IPS DF 4.7 (cell line): ENCODE results near the gene OR4D6.
A peak's percentile ranks its signal among the peaks of the same experiment; 100 is the strongest.
"Not testable (repeated sequence)": the region's sequence is repeated elsewhere in the genome, so short reads cannot be mapped to it uniquely, and the experiment has no call there.

ENCODE experiments used
- DNase-seq: peaks from one replicate; pipeline ENCODE4 v3.0.0-alpha.2; 2013; ENCODE audit warnings: low spot score; ENCODE audit errors: extremely low read depth

Gene OR4D6

GRCh38 chr11:59456661-59457060 lies at the start of gene OR4D6:
Gene OR4D6 (plus strand): TSS chr11:59456961. CDS start chr11:59456961, 0 bp downstream.
- DNase-seq, result no peak

DNA sequence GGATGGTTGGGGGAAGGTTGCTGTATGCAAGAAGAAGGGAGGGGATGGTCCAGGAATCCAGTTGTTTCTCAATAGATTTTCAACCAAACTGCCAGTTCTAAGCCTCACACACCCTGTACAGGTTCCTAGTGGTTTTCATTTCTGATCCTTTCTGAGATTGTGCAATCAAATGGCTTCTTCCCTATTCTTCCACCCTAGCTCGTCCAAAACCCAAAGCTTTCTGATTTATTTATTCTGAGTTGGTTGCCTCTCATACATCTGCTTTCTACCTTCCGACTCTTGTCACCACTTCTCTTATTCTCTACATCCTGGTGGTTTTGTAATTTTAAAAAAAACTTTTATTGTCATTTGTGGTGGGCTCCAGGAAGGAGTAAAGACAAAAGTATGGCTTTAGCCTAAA lies 43.1 kb upstream of the OR4D6 start:
- DNase-seq, result no peak

- no peak for DNase-seq
Measured at GRCh38 chr11:59415111-59415510, 41.6 kb upstream of the OR4D6 start.

GRCh38 chr11:59416613-59417012 lies 40.1 kb upstream of the OR4D6 start:
- DNase-seq, result no peak

GRCh38 chr11:59417023-59417422 lies 39.7 kb upstream of the OR4D6 start:
- no peak for DNase-seq

DNA sequence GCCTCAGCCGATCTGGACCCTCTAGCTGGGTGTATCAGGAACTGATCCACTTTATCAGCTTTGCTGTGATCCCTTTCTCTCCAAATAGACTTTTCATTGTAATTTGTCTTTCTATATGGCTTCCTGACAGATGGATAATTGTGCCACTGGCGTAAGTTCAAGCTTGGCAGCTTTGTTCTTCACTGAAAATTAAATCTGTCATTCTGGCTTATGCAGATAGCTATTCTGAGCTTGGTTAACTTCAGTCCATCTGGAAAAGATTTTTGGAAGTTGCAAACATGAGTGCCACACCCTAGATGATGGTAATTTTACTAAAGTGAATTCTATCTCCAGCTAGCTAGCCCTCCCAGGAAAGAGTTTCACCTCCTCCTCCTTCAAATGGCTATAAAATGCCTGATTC lies 38.6 kb upstream of the OR4D6 start:
- no peak for DNase-seq

DNA sequence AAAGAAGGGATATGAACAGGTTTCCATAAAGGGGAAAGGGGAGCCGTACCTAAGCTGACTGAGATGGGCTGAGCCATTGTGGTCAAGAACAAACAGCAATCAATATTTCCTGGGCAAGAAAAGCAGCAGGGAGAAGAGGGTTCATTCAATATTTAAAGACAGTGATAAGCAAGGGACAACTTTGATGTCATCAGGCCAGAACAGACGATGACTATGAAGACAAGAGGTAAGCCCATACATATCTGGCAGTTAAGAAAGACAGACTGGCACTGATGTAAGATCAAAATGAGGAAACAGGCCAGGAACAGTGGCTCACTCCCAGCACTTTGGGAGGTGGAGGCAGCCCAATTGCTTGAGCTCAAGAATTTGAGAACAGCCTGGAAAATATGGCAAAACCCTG lies 32.9 kb upstream of the OR4D6 start:
- DNase-seq, result no peak

GRCh38 chr11:59425131-59425530 lies 31.6 kb upstream of the OR4D6 start:
- DNase-seq, result no peak

DNA sequence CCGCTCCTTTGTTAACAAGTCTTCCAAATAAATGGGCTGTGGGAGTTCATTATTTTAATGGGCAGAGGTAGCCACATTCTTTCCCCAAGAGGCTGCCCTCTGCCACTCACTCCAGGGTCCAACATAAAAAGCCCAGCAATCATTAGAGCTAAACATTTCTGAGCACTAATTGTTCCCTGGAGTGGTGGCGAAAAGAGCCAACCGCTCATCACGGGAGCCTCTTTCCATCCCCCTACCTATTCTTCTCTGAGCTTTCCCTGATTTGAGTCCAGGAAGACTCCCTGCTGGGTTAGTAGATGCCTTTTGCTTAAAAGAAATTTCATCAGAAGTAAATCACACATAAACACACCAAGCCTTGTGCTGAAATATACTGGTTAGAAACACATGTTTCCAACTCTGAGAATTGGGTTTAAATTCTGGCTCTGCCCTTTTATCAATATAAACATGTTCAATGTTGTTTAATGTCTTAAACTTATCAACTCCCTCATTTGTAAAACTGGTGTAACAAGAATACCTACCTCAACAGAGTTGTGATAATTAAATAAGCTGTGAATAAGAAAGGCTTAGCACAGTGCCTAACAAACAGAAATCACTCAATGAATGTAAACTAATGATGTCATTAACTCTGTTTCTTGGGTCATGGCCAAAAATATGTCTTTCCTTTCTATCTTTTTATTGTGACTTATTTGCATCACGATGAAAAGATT lies 30.2 kb upstream of the OR4D6 start, which contains the start of gene OR5A2:
Gene OR5A2, minus strand, starts transcription at position 53 of the 707 bp plus-strand sequence. CDS start 3,460 bp downstream, outside the sequence.
- DNase-seq, result peak; percentile 81

DNA sequence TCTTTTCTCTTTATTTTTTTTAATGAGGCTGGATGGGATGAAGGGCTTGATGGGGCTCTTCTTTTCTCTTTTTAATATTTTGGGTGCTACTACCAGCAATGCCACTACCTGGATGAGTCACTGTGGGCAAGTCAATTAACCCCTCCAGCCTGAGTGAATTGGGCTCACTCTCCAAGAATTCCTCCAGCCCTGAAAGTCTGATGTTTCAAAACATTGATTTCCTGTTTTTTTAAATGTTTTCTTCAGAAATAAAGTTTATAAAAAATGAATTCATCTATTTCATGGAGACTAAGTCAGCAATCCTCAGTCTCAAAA lies 29.7 kb upstream of the OR4D6 start:
- DNase-seq, result no peak

DNA sequence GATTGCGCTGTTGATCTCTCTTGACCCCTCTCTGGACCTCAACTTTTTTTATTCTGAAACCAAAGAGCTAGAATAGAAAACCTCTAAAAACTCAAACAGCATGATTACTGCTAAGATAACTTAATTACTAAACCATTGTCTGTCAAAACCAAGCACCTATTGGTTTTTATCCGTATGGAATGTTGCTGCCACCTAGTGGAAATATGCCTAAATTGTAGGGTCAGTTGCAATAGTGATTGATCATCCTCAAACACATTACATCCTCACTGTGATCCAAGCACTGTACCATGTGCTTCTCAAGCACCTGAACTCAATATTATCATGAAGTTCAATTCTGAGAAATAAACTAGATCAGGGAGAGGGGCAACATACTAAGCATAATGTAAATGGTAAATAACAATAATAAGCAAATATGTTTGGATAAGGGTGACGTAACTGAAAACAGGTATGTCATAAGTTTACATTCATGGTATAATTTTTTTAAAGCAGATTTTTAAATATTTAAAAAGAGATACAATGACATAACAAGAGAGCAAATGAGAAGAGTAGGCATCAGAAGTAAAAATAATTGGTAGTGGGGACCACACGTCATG lies 26.7 kb upstream of the OR4D6 start:
- no peak for DNase-seq

DNA sequence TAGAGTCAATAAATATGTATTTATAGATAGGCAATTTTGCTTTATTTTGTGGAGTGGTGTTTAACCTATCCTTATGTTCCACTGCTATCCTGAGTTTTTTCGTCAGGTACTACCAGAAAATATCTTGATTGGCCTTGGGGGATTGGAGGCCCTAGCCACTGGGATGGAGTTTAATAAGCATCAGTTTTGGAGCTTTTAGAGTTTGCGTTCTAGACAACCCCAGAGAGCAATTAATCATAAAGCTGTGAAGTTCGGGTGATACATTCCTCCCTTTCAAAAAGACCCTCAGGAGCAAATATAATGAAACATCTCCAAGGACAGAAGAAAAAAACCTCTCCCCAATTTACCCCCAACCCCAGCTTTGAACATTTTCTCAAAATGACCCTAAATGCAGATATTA lies 20.6 kb upstream of the OR4D6 start, which contains the start of gene OR5A1:
Gene OR5A1, plus strand, starts transcription at position 301 of the 400 bp plus-strand sequence. CDS start 6,700 bp downstream, outside the sequence.
- no peak for DNase-seq

DNA sequence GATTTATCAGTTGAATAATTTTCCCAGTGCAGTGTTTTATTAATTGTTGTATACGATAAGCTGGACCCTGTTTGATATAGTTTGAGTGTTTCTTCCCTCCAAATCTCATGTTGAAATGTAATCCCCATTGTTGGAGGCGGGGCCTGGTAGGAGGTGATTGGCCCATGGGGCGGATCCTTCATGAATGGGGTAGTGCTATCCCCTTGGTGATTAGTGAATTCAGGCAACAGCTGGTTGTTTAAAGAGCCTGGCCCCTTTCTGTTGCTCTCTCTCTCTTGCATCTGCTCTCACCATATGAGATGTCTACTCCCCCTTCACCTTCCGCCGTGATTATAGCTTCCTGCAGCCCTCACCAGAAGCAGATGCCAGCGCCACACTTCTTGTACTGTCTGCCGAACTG lies 19.0 kb upstream of the OR4D6 start:
- DNase-seq, result no peak

GRCh38 chr11:59445624-59446023 lies 11.1 kb upstream of the OR4D6 start:
- DNase-seq, result not testable (repeated sequence)

DNA sequence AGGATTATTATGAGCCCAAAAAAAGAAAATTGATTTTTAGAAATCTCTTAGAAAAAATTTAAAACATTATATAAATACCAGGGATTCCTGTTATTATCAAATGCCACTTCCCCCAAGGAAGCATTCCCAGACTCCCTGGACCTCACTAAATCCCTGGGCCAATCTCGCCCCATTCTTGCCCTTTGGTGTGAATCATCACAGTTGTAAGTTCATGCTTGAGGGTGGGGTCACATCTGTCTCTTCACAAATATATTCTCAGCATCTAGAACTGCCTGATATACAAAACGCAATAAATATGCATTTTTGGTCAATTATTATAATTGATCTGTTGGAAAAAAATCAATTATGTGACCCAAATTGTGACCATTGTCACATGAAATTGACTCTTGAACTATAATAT lies 8.3 kb upstream of the OR4D6 start:
- no peak for DNase-seq

GRCh38 chr11:59459916-59460315 lies 3.2 kb downstream of the OR4D6 start:
- DNase-seq, result no peak

DNA sequence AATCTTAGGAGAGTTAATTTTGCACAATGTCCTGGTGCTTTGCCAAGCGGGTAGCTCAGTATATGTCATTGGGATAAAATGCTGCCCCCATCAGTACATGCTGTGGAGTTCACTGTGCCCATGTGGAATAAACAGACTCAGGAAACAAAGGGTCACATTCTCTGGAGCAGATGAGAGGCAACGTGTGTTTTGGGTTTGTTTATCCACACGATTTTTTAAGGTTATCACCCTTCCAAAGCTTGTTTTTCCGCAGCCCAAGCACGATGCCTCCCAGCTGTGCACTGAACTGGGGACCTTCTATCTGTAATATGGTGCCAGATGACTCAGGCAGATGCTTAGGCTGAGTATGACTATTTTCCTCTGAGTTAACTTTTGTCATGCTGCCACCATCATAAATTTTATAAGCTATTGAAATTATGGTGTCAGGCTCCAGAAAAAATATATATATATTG lies 6.5 kb downstream of the OR4D6 start:
- no peak for DNase-seq

DNA sequence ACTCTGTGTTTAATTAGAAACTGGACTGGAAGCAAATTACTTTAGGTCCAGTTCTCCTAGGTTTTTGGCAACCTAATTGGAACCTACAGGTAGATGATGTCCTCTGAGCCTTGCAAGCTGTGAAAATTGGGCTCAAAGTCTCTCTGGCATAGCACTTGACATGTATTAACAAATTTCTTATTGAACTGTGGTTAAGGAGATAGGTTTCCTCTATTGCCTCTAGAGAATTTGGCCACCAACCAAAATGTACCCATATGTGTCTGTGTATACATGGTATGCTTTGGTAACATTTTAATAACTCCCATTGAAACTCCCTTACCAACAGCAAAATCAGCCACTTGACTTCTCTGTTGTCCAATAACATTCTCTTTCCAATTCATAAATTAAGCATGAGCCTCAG lies 16.3 kb downstream of the OR4D6 start, which contains the start of gene OR4D10:
Gene OR4D10, plus strand, starts transcription at position 301 of the 400 bp plus-strand sequence. CDS start 4,115 bp downstream, outside the sequence.
- no peak for DNase-seq

GRCh38 chr11:59475176-59475575 lies 18.4 kb downstream of the OR4D6 start:
- no peak for DNase-seq

GRCh38 chr11:59479906-59480305 lies 23.1 kb downstream of the OR4D6 start:
- DNase-seq, result no peak

DNA sequence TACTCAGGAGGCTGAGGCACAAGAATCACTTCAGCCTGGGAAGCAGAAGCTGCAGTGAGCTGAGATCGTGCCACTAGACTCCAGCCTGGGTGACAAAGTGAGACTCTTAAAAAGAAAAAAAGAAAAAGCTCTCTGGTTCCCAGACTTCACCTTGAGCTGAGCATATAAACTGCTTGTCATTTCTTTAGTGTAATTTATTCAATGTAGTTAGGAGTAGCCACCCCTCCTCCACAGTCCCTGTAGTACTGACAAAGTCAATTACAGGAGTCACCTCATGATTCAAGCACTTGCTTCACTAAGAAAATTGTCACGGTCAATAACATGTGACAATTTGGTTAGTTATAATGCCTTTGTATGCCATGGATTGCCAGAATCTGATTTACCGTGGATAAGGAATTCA lies 23.6 kb downstream of the OR4D6 start:
- no peak for DNase-seq

GRCh38 chr11:59501931-59502330 lies 45.2 kb downstream of the OR4D6 start:
- no peak for DNase-seq

DNA sequence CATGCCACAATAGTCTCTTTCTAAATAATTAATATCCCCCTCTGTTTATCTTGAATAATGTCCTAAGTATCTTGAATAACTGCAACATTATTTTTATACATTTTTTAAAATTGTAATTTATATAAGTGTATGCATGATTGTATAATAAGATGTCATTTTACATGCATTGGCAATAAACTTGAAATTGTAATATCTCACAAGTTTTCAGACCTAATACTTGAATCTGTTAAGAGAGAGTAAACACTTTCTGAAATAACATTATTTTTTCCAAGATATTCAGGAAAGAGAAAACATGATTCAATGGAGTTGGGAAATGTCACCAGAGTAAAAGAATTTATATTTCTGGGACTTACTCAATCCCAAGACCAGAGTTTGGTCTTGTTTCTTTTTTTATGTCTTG lies 46.5 kb downstream of the OR4D6 start, which contains the start of gene OR4D11:
Gene OR4D11, plus strand, starts transcription at position 301 of the 400 bp plus-strand sequence. Its CDS starts 0 bp downstream, at position 301.
- no peak for DNase-seq
